Measurements from ENCODE around the gene SLC37A1. TPM values are rescaled to one million over a fixed set of nuclear protein-coding genes. Genes with fewer than 3 reads are reported as not detected.
A peak's percentile ranks its signal among the peaks of the same experiment; 100 is the strongest.

The SLC37A1 gene
- total RNA-seq, 2 donors from 2014 or later, result 3.8 to 17.7 TPM

- Mint-ChIP-seq H3K36me3 (ENCODE audit: low read depth) (peaks cover 49% of the 10 kb centered on the region), H3K9me3 (no peaks in the 10 kb centered on the region), H3K4me1 (no peaks in the 10 kb centered on the region), H3K27ac (no peak overlapping the region), H3K4me3 (no peak overlapping the region), H3K27me3 (no peaks in the 10 kb centered on the region)
- ATAC-seq (replicated peaks), result no peak
These were observed 54.7 kb downstream of the SLC37A1 start for GRCh38 chr21:42568376-42568775.

DNA sequence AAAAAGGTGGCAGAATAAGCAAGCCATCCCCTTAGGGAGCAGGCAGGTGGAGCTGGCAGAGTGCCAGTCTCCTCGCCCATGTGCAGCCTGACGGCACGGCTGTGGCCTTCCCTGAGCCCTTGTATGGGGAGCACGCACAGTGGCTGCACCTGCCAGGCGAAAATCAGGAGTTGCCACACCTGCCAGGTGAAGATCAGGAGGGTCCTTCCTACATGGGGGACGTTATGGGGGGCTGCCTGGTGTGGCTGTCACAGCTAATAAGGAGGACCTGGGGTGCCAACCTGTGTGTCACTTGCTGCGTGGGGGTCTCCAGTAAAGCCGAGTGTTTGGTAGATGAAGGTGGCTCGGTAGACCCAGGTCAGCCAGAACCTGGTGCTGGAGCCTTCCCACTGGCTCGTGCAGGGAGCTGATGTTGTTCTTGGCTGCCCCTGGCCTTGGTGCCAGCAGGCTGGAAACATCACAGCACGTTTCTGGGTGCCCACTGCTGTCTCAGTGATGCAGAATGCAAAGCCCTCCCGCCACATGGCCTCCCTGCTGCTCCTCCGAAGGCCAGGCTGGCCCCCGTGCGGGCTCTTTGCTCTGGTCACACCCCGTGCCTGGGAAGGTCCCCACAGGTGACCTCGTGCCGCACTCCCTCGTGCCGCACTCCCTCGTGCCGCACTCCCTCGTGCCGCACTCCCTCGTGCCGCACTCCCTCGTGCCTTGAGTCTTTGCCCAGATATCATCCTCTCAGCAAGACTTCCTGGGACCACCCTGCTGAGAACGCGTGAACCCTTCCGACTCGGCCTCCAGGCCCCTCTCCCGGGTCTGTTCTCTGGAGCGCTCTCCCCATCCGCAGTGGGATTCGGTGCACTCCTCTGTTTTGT lies 55.4 kb downstream of the SLC37A1 start:
- ATAC-seq (replicated peaks), result no peak
- Mint-ChIP-seq H3K27ac (no peak overlapping the region), H3K36me3 (ENCODE audit: low read depth) (peaks cover 47% of the 10 kb centered on the region), H3K9me3 (no peaks in the 10 kb centered on the region), H3K27me3 (no peaks in the 10 kb centered on the region), H3K4me1 (no peaks in the 10 kb centered on the region), H3K4me3 (no peak overlapping the region)

GRCh38 chr21:42569732-42570301 lies 56.2 kb downstream of the SLC37A1 start:
- Mint-ChIP-seq H3K4me1 (no peaks in the 10 kb centered on the region), H3K27me3 (no peaks in the 10 kb centered on the region), H3K36me3 (ENCODE audit: low read depth) (peaks cover 52% of the 10 kb centered on the region), H3K9me3 (no peaks in the 10 kb centered on the region), H3K27ac (no peak overlapping the region), H3K4me3 (no peak overlapping the region)
- ATAC-seq (replicated peaks), result no peak

- H3K27ac Mint-ChIP-seq, result no peak overlapping the region
- peaks cover 54% of the 10 kb centered on the region for H3K36me3 Mint-ChIP-seq (ENCODE audit: low read depth)
- ATAC-seq (replicated peaks), result no peak
- no peaks in the 10 kb centered on the region for H3K4me1 Mint-ChIP-seq
- no peaks in the 10 kb centered on the region for H3K27me3 Mint-ChIP-seq
- no peaks in the 10 kb centered on the region for H3K9me3 Mint-ChIP-seq
- H3K4me3 Mint-ChIP-seq, result no peak overlapping the region
These were observed 56.7 kb downstream of the SLC37A1 start for GRCh38 chr21:42570362-42570761.

DNA sequence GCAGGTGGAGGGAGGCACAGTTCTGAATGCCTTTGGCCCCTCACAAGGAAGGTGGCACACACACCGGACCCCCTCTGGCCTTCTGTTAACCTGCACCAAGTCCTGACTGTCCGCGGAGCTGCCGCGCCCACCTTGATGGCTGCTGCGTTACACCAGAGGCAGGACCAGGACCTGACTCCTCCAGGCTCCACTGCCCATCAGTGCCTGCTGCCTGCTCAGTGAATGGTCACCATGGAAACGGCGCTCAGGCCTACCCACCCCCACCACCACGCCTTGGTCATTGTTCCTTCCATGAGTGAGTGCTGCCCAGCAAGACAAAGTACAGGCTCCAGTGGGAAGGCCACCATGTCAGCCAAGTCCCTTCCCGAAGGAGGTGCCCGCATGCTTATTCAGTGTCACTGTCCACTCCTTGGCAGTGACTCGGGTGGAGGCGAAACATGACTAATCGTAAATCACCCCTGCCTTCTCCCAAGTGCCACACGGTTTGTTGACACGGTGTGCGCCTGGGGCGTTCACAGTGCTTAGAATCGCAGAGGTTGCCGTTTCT lies 57.3 kb downstream of the SLC37A1 start:
- ATAC-seq (replicated peaks), result no peak
- H3K36me3 Mint-ChIP-seq (ENCODE audit: low read depth), result peaks cover 60% of the 10 kb centered on the region
- no peaks in the 10 kb centered on the region for H3K27me3 Mint-ChIP-seq

GRCh38 chr21:42571391-42572150 lies 57.9 kb downstream of the SLC37A1 start:
- H3K36me3 Mint-ChIP-seq (ENCODE audit: low read depth), result peaks cover 66% of the 10 kb centered on the region
- no peaks in the 10 kb centered on the region for H3K4me1 Mint-ChIP-seq
- H3K27me3 Mint-ChIP-seq, result no peaks in the 10 kb centered on the region
- no peak overlapping the region for H3K4me3 Mint-ChIP-seq
- H3K27ac Mint-ChIP-seq, result no peak overlapping the region
- no peak for ATAC-seq (replicated peaks)
- H3K9me3 Mint-ChIP-seq, result peaks cover 3% of the 10 kb centered on the region

More for the DNA sequence above, 57.3 kb downstream of the SLC37A1 start:
- Mint-ChIP-seq H3K4me1 (no peaks in the 10 kb centered on the region), H3K9me3 (no peaks in the 10 kb centered on the region), H3K4me3 (no peak overlapping the region), H3K27ac (no peak overlapping the region)

GRCh38 chr21:42572906-42573495 lies 59.3 kb downstream of the SLC37A1 start:
- Mint-ChIP-seq H3K4me3 (no peak overlapping the region), H3K27me3 (no peaks in the 10 kb centered on the region), H3K27ac (peak overlapping the region; percentile 13), H3K9me3 (peaks cover 7% of the 10 kb centered on the region), H3K36me3 (ENCODE audit: low read depth) (peaks cover 69% of the 10 kb centered on the region), H3K4me1 (no peaks in the 10 kb centered on the region)
- ATAC-seq (replicated peaks), result no peak

GRCh38 chr21:42574234-42575027 lies 60.8 kb downstream of the SLC37A1 start:
- no peaks in the 10 kb centered on the region for H3K4me1 Mint-ChIP-seq
- ATAC-seq (replicated peaks), result no peak
- no peak overlapping the region for H3K27ac Mint-ChIP-seq
- peaks cover 7% of the 10 kb centered on the region for H3K9me3 Mint-ChIP-seq
- no peak overlapping the region for H3K4me3 Mint-ChIP-seq
- H3K27me3 Mint-ChIP-seq, result no peaks in the 10 kb centered on the region
- H3K36me3 Mint-ChIP-seq (ENCODE audit: low read depth), result peaks cover 64% of the 10 kb centered on the region

DNA sequence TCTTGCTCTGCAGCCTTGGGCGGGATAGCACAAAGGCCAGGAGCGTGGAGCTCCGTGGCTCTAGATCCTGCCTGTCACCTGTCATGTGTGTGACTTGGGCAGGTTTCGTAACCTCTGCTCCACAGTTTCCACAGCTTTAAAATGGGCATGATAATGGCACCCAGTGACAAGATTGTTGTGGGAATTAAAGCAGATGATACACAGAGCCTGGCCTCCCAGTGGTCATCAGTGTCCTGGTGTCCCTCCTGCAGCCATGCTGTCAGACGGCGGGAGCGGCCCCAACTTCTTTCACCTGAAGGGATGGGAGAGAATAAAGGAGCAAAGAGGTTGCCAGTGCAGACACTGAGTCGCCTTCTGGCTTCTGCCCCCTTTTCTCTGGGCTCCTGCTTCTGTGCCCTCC lies 61.5 kb downstream of the SLC37A1 start:
- H3K9me3 Mint-ChIP-seq, result peaks cover 7% of the 10 kb centered on the region
- peaks cover 64% of the 10 kb centered on the region for H3K36me3 Mint-ChIP-seq (ENCODE audit: low read depth)

GRCh38 chr21:42576639-42577038 lies 63.0 kb downstream of the SLC37A1 start:
- no peak for ATAC-seq (replicated peaks)
- Mint-ChIP-seq H3K27me3 (no peaks in the 10 kb centered on the region), H3K36me3 (ENCODE audit: low read depth) (peaks cover 57% of the 10 kb centered on the region), H3K27ac (no peak overlapping the region), H3K4me1 (no peaks in the 10 kb centered on the region), H3K9me3 (peaks cover 7% of the 10 kb centered on the region), H3K4me3 (no peak overlapping the region)

More for the DNA sequence above, 61.5 kb downstream of the SLC37A1 start:
- H3K4me3 Mint-ChIP-seq, result no peak overlapping the region
- H3K27me3 Mint-ChIP-seq, result no peaks in the 10 kb centered on the region
- no peaks in the 10 kb centered on the region for H3K4me1 Mint-ChIP-seq
- no peak for ATAC-seq (replicated peaks)
- no peak overlapping the region for H3K27ac Mint-ChIP-seq

DNA sequence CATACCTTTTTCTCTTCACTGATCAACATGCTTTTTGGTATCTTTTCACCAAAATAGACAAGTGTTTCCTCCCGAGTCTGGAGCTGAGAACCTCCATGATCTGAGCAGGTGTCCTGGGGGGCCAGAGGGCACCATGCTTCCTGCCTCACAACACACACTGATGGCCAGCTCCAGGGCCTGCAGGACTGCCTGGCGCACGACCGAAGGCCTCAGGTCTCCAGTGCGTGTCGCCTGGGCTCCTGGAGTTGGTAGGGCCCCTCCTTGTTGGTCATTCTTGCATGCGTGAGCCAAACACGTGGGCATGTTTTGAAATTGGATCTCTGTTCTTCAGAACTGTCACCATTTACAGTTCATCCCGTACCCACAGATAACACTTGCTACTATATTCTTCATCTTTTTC lies 64.4 kb downstream of the SLC37A1 start:
- Mint-ChIP-seq H3K9me3 (peaks cover 7% of the 10 kb centered on the region), H3K4me3 (no peak overlapping the region), H3K36me3 (ENCODE audit: low read depth) (peaks cover 46% of the 10 kb centered on the region), H3K27me3 (no peaks in the 10 kb centered on the region), H3K4me1 (no peaks in the 10 kb centered on the region), H3K27ac (peak overlapping the region; percentile 21)
- no peak for ATAC-seq (replicated peaks)

DNA sequence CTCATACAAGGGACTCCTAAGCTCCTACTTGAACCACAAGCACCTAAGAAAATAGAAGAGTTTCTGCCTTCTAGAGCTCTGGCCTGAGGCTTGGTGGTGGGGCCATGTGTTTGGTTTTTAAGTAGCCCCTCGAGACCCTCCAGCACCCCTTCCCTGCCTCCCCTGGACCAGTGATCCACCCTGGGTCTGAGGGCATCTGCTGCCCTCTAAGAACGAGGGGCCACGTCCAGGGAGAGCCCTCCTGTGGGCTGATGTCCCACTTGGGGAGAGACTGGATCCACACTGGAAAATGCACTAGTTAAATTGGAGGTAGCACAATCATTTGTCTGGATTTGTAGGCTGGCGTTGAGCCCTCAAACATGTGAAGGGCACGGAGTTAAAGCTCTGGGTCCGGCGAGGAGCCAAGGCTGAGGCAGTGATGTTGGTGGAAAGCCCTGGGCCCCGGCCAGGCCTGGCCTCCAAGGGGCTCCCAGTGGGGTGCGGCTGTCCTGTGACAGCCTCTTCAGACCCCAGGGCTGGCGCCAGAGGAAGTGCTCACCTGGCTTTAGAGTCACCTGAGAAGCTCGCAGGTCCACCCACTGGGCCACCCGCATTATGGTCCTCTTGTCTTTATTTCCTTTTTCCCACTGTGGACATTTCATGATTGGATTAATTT lies 65.2 kb downstream of the SLC37A1 start:
- no peaks in the 10 kb centered on the region for H3K27me3 Mint-ChIP-seq
- H3K4me1 Mint-ChIP-seq, result no peaks in the 10 kb centered on the region
- H3K36me3 Mint-ChIP-seq (ENCODE audit: low read depth), result peaks cover 38% of the 10 kb centered on the region
- ATAC-seq (replicated peaks), result no peak
- H3K4me3 Mint-ChIP-seq, result no peak overlapping the region
- H3K27ac Mint-ChIP-seq, result peak overlapping the region; percentile 38
- H3K9me3 Mint-ChIP-seq, result peaks cover 7% of the 10 kb centered on the region

- ATAC-seq (replicated peaks), result no peak
- no peaks in the 10 kb centered on the region for H3K4me1 Mint-ChIP-seq
- H3K27ac Mint-ChIP-seq, result peak overlapping the region; percentile 38
- no peaks in the 10 kb centered on the region for H3K27me3 Mint-ChIP-seq
- peaks cover 7% of the 10 kb centered on the region for H3K9me3 Mint-ChIP-seq
- H3K36me3 Mint-ChIP-seq (ENCODE audit: low read depth), result peaks cover 33% of the 10 kb centered on the region
- H3K4me3 Mint-ChIP-seq, result no peak overlapping the region
These were observed 65.9 kb downstream of the SLC37A1 start for GRCh38 chr21:42579456-42580075.

Measured in activated T-helper 17 cell treated with anti-CD3 and anti-CD28 coated beads, Interleukin-2, amount 50 U/mL, for 72 hours (primary cell).